ENCODE data around the gene ARMC5.

The ARMC5 gene

GRCh38 chr16:31440516-31441184 lies 18.7 kb upstream of the ARMC5 start:
- TF ChIP-seq FOXM1 (IDR thresholded peaks at IDR 0.05; ENCODE audit: borderline replicate concordance, low read depth) = no peak
- TF ChIP-seq EGR1 (IDR thresholded peaks at IDR 0.05) = no peak
- TF ChIP-seq REST (IDR thresholded peaks at IDR 0.05; ENCODE audit: low read depth) = no peak
- no peak for TF ChIP-seq CEBPB (IDR thresholded peaks at IDR 0.05)
- no peak for TF ChIP-seq YY1 (IDR thresholded peaks at IDR 0.05; ENCODE audit: low read depth)
- no peak for TF ChIP-seq MAX (IDR thresholded peaks at IDR 0.05)
- TF ChIP-seq RAD21 (IDR thresholded peaks at IDR 0.05; ENCODE audit: low read depth) = no peak
- TF ChIP-seq ZBTB7A (IDR thresholded peaks at IDR 0.05; ENCODE audit: low read depth) = no peak
- no peak for TF ChIP-seq NFIC (IDR thresholded peaks at IDR 0.05)
- TF ChIP-seq EP300 (IDR thresholded peaks at IDR 0.05; ENCODE audit: borderline replicate concordance) = no peak
- no peak for TF ChIP-seq TEAD4 (IDR thresholded peaks at IDR 0.05)
- no peak for TF ChIP-seq CREB1 (IDR thresholded peaks at IDR 0.05; ENCODE audit: low read depth)
- TF ChIP-seq TAF1 (IDR thresholded peaks at IDR 0.05; ENCODE audit: low read depth) = no peak
- no peak for TF ChIP-seq TCF12 (IDR thresholded peaks at IDR 0.05; ENCODE audit: low read depth)
- TF ChIP-seq, protein P1, sequence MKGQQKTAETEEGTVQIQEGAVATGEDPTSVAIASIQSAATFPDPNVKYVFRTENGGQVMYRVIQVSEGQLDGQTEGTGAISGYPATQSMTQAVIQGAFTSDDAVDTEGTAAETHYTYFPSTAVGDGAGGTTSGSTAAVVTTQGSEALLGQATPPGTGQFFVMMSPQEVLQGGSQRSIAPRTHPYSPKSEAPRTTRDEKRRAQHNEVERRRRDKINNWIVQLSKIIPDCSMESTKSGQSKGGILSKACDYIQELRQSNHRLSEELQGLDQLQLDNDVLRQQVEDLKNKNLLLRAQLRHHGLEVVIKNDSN (IDR thresholded peaks at IDR 0.05) = no peak

DNA sequence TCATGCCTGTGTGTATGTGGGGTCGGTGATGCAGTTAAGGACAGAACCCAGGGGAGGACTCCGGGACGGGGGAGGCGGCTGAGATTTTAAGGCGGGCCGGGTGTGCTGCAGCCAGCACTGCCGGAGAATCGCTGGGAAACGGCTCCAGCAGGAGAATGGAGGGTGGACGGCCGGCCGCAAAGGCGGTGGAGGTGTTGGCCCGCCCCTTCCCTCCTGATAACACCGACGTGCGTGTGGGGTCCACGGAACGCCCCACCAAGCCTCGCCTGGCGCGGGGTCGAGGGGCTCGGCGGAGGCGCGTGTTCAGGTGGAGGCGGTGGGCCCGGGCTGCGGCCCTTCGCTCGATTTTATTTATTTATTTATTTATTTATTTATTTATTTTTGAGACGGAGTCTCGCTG lies 17.3 kb upstream of the ARMC5 start:
- no peak for TF ChIP-seq CEBPB (IDR thresholded peaks at IDR 0.05)
- no peak for TF ChIP-seq EP300 (IDR thresholded peaks at IDR 0.05; ENCODE audit: borderline replicate concordance)
- no peak for TF ChIP-seq TAF1 (IDR thresholded peaks at IDR 0.05; ENCODE audit: low read depth)
- TF ChIP-seq, protein P1 (IDR thresholded peaks at IDR 0.05) = no peak
- TF ChIP-seq ZBTB7A (IDR thresholded peaks at IDR 0.05; ENCODE audit: low read depth) = no peak
- no peak for TF ChIP-seq YY1 (IDR thresholded peaks at IDR 0.05; ENCODE audit: low read depth)
- TF ChIP-seq TEAD4 (IDR thresholded peaks at IDR 0.05) = no peak
- no peak for TF ChIP-seq REST (IDR thresholded peaks at IDR 0.05; ENCODE audit: low read depth)
- TF ChIP-seq FOXM1 (IDR thresholded peaks at IDR 0.05; ENCODE audit: borderline replicate concordance, low read depth) = no peak
- TF ChIP-seq EGR1 (IDR thresholded peaks at IDR 0.05) = no peak
- no peak for TF ChIP-seq RAD21 (IDR thresholded peaks at IDR 0.05; ENCODE audit: low read depth)
- TF ChIP-seq MAX (IDR thresholded peaks at IDR 0.05) = no peak
- no peak for TF ChIP-seq CREB1 (IDR thresholded peaks at IDR 0.05; ENCODE audit: low read depth)
- TF ChIP-seq NFIC (IDR thresholded peaks at IDR 0.05) = no peak
- no peak for TF ChIP-seq TCF12 (IDR thresholded peaks at IDR 0.05; ENCODE audit: low read depth)

GRCh38 chr16:31451201-31451600 lies 8.1 kb upstream of the ARMC5 start:
- TF ChIP-seq ZBTB7A (IDR thresholded peaks at IDR 0.05; ENCODE audit: low read depth) = no peak
- no peak for TF ChIP-seq EP300 (IDR thresholded peaks at IDR 0.05; ENCODE audit: borderline replicate concordance)

DNA sequence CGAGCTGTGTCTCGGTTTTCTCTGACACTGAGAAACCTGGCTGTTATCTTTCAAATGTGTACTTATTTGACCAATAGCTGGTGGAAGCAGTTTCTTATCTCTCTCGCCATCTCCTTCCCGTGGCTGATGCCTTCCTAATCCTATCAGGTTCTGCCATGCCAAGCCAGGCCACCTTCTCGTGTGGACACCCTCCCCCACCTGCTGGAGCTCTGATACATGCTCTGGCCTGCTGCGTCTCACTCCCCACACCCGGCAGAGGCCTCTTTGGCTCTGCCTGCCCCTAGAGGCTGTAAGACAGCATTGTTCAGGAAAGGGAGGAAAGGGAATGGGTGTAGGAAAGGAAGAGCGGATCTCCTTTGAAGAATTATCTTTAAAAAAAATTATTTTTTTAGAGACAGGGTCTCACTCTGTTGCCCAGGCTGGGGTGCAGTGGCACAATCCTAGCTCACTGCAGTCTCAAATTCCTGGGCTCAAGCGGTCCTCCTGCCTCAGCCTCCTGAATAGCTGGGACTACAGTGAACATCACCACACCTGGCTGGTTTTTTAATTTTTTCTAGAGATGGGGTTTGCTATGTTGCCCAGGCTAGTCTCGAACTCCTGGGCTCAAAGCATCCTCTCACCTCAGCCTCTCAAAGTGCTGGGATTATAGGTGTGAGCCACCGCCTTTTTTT lies 7.5 kb upstream of the ARMC5 start:
- no peak for TF ChIP-seq EP300 (IDR thresholded peaks at IDR 0.05; ENCODE audit: borderline replicate concordance)

- TF ChIP-seq CEBPB (IDR thresholded peaks at IDR 0.05) (no peak), CREB1 (IDR thresholded peaks at IDR 0.05; ENCODE audit: low read depth) (no peak), TAF1 (IDR thresholded peaks at IDR 0.05; ENCODE audit: low read depth) (no peak), FOXM1 (IDR thresholded peaks at IDR 0.05; ENCODE audit: borderline replicate concordance, low read depth) (no peak), EGR1 (IDR thresholded peaks at IDR 0.05) (no peak), YY1 (IDR thresholded peaks at IDR 0.05; ENCODE audit: low read depth) (no peak), TEAD4 (IDR thresholded peaks at IDR 0.05) (no peak), REST (IDR thresholded peaks at IDR 0.05; ENCODE audit: low read depth) (no peak), EP300 (IDR thresholded peaks at IDR 0.05; ENCODE audit: borderline replicate concordance) (no peak), RAD21 (IDR thresholded peaks at IDR 0.05; ENCODE audit: low read depth) (no peak), ZBTB7A (IDR thresholded peaks at IDR 0.05; ENCODE audit: low read depth) (no peak)
- TF ChIP-seq, protein P1 (IDR thresholded peaks at IDR 0.05) = no peak
These were observed 6.6 kb upstream of the ARMC5 start for GRCh38 chr16:31452631-31453106.
